GM12872 (cell line): ENCODE results near the gene PAK1IP1.
A peak's percentile ranks its signal among the peaks of the same experiment; 100 is the strongest.

Experiments used
- CTCF ChIP-seq: IDR thresholded peaks from 3 replicates; pipeline ENCODE4 v1.5.1; 2011; ENCODE audit warnings: low read depth, mild to moderate bottlenecking, low read length, moderate library complexity; ENCODE audit not compliant: insufficient read depth

The PAK1IP1 gene

GRCh38 chr6:10719296-10719963, 24.7 kb downstream of the PAK1IP1 start:
- 0 out of 3 replicates have a peak, but pooled peaks have one; percentile 9 for TF ChIP-seq CTCF

DNA sequence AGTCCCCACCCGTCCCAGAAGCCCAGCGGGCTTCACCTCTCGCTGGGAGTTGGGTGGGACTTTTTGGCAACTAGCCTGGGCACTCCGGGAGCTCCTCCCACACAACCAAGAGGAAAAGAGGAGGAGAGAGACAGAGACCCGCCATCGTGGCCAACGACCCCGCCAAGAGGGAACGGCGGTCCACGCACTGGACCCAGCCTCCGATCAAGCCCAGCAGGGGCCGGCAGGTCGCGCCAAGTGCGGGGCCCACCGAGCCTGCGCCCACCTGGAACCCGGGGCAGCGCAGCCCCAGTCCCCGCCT, 25.1 kb downstream of the PAK1IP1 start:
- TF ChIP-seq CTCF = no peak

DNA sequence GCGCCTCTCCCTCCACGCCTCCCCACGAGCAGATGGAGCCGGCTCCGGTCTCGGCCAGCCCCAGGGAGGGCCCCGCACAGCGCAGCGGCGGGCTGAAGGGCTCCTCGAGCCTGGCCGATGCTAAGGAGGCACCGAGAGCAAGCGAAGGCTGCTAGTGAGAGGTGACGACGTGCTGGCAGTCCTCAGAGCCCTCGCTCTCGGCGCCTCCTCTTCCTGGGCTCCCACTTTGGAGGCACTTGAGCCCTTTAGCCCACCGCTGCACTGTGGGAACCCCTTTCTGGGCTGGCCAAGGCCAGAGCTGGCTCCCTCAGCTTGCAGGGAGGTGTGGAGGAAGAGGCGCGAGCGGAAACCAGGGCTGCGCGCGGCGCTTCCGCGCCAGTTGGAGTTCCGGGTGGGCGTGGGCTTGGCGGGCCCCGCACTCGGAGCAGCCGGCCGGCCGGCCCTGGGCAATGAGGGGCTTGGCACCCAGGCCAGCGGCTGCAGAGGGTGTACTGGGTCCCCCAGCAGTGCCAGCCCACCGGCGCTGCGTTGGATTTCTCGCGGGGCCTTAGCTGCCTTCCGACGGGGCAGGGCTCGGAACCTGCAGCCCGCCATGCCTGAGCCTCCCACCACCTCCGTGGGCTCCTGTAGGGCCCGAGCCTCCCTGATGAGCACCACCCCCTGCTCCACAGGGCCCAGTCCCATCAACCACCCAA, 25.6 kb downstream of the PAK1IP1 start:
- TF ChIP-seq CTCF = no peak

DNA sequence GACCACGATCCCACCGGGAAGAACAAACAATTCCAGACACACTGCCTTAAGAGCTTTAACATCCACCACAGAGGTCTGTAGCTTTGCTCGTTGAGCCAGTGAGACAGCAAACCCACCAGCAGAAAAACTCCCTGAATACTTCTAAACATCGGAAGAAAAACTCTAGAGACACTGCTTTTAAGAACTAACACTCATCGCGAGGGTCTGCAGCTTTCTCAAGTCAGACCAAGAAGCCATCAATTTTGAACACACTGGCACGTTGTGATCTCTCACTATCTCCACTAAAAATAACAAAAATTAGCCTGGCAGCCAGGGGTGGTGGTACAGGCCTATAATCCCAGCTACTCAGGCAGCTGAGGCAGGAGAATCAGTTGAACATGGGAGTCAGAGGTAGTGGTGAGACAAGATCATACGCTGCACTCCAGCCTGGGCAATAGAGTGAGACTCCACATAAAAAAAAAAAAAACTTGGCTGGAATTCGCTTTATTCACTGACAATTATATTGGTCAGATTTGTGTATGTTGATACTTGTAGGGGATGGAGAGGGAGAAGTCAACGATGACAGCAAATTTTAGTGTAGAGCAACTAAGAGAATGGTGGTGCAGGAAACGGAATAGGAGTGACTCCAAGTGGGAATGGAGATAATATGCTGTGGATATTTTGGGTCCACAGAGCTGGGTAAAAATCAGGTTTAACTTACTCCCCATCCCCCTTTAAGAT, 27.2 kb downstream of the PAK1IP1 start:
- no peak for TF ChIP-seq CTCF

DNA sequence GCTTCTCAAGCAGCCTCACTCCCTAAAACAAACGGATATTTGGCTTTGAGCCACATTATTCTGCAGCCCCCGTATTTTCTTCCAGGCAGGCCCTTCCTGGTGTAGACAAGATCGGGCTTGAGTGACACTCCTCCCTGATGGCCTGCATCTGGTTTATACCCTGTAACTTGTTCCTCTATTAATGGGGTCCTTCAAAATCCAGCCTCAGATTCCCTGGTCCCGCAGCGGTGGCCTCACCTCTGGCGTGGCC, 27.7 kb downstream of the PAK1IP1 start:
- no peak for TF ChIP-seq CTCF

- TF ChIP-seq CTCF = no peak
Observed at GRCh38 chr6:10722820-10723566, 28.2 kb downstream of the PAK1IP1 start, which contains the start of gene TMEM14C. Gene TMEM14C (plus strand): TSS chr6:10723070. CDS start chr6:10724614, 1,544 bp downstream.

DNA sequence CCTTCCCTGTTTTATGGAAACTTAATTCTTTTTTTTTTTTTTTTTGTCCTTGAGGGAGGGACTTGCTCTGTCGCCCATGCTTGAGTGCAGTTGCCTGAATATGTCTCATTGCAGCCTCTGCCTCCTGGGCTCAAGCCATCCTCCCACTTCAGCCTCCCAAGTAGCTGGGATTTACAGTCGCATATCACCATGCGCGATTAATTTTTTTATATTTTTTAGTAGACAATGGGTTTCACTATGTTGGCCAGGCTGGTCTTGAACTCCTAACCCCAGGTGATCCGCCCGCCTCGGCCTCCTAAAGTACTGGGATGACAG, 28.8 kb downstream of the PAK1IP1 start:
- TF ChIP-seq CTCF = no peak
